ENCODE results near the gene THSD7A. TPM values are rescaled to one million over a fixed set of nuclear protein-coding genes. Genes with fewer than 3 reads are reported as not detected.

Gene THSD7A
- total and polyA plus RNA-seq, 9 of the 15 experiments (the other 6 are each of a cell fraction or from before 2014, with no cell fraction given): 0.01 to 0.02 TPM; not detected in 7

- H3K36me3 ChIP-seq (ENCODE audit: control insufficient read depth, insufficient read depth, low read length): no peaks in the 10 kb centered on the region
- no peaks in the 10 kb centered on the region; the same call in 1 of the 2 replicates for H3K9me3 ChIP-seq (replicated peaks; ENCODE audit: control insufficient read depth, insufficient read depth, low read depth, low read length)
- no peak overlapping the region for H3K27ac ChIP-seq (ENCODE audit: extremely low read depth, low read depth, low read length)
- TF ChIP-seq POLR3A (IDR thresholded peaks at IDR 0.05; ENCODE audit: borderline replicate concordance, extremely low read depth, insufficient read depth, insufficient read length) (no peak), PHTF2 (CRISPR knock-in tag; IDR thresholded peaks at IDR 0.05) (no peak), MAFG (tag; conservative IDR thresholded peaks at IDR 0.05) (no peak), ZBTB1 (CRISPR knock-in tag; IDR thresholded peaks at IDR 0.05; ENCODE audit: borderline replicate concordance, low read depth) (no peak)
- WGBS (ENCODE audit: insufficient coverage, low coverage, missing lambda C conversion rate): 0% methylated on average over 2 of the region's 2 CpGs
- H3K9me1 ChIP-seq (ENCODE audit: control insufficient read depth, insufficient read depth, low read length): no peaks in the 10 kb centered on the region
- DNase-seq (ENCODE audit: extremely low read depth in 1 of 4, low spot score in 3 of 4): no peak
- H2AFZ ChIP-seq (ENCODE audit: low read depth, low read length): no peak overlapping the region
- ChIA-PET POLR2A (no interaction called here), CTCF (ENCODE audit: low intra/inter-chr PET ratio) (no interaction called here)
- BruUV-seq (replicated peaks): no TSS peak
- H3K79me2 ChIP-seq (ENCODE audit: control insufficient read depth, insufficient read depth, low read length): no peaks in the 10 kb centered on the region
- no peak overlapping the region for H3K4me2 ChIP-seq (ENCODE audit: insufficient read depth, low read length)
- H3K4me1 ChIP-seq (replicated peaks in 1 of 2; ENCODE audit: control insufficient read depth in 2 of 2, insufficient read depth in 2 of 2, low read length in 2 of 2): no peaks in the 10 kb centered on the region
- in situ Hi-C loops (cut with MboI): no loop called here
- intact Hi-C loops (cut with micrococcal nuclease): no loop called here
- ATAC-seq: no peak
- no peak overlapping the region for H3K9ac ChIP-seq (ENCODE audit: insufficient read depth in 1 of 2, low read depth in 2 of 2, low read length in 2 of 2)
- H4K20me1 ChIP-seq (replicated peaks; ENCODE audit: control insufficient read depth, insufficient read depth, low read length): no peaks in the 10 kb centered on the region
- no peak overlapping the region for H3K4me3 ChIP-seq
- FAIRE-seq: no peak
- no peaks in the 10 kb centered on the region for H3K27me3 ChIP-seq (ENCODE audit: control insufficient read depth in 2 of 2, insufficient read depth in 2 of 2, low read length in 2 of 2)
Measured at GRCh38 chr7:11609096-11609670, 222.8 kb downstream of the THSD7A start.

- ChIA-PET POLR2A (no interaction called here), CTCF (ENCODE audit: low intra/inter-chr PET ratio) (no interaction called here)
- DNase-seq (ENCODE audit: extremely low read depth in 1 of 4, low spot score in 3 of 4) (no peak), FAIRE-seq (no peak), ATAC-seq (no peak)
- Histone ChIP-seq H3K27me3 (ENCODE audit: control insufficient read depth in 2 of 2, insufficient read depth in 2 of 2, low read length in 2 of 2) (no peaks in the 10 kb centered on the region), H3K9me3 (replicated peaks; ENCODE audit: control insufficient read depth, insufficient read depth, low read depth, low read length) (no peaks in the 10 kb centered on the region; the same call in 1 of the 2 replicates), H4K20me1 (replicated peaks; ENCODE audit: control insufficient read depth, insufficient read depth, low read length) (no peaks in the 10 kb centered on the region), H3K9ac (ENCODE audit: insufficient read depth in 1 of 2, low read depth in 2 of 2, low read length in 2 of 2) (no peak overlapping the region), H2AFZ (ENCODE audit: low read depth, low read length) (no peak overlapping the region), H3K79me2 (ENCODE audit: control insufficient read depth, insufficient read depth, low read length) (no peaks in the 10 kb centered on the region), H3K4me2 (ENCODE audit: insufficient read depth, low read length) (no peak overlapping the region), H3K27ac (ENCODE audit: extremely low read depth, low read depth, low read length) (no peak overlapping the region), H3K9me1 (ENCODE audit: control insufficient read depth, insufficient read depth, low read length) (no peaks in the 10 kb centered on the region), H3K36me3 (ENCODE audit: control insufficient read depth, insufficient read depth, low read length) (no peaks in the 10 kb centered on the region), H3K4me3 (no peak overlapping the region), H3K4me1 (replicated peaks in 1 of 2; ENCODE audit: control insufficient read depth in 2 of 2, insufficient read depth in 2 of 2, low read length in 2 of 2) (no peaks in the 10 kb centered on the region)
- intact Hi-C loops (cut with micrococcal nuclease): no loop called here
- 5% methylated on average over 2 of the region's 2 CpGs for WGBS (ENCODE audit: insufficient coverage, low coverage, missing lambda C conversion rate)
- BruUV-seq (replicated peaks): no TSS peak
- in situ Hi-C loops (cut with MboI): no loop called here
- TF ChIP-seq NFYB (IDR thresholded peaks at IDR 0.05; ENCODE audit: extremely low read depth, insufficient read length): no peak
- no peak for TF ChIP-seq HDAC8 (tag; IDR thresholded peaks at IDR 0.05)
- TF ChIP-seq EP400 (IDR thresholded peaks at IDR 0.05): no peak
- no peak for TF ChIP-seq ADNP (tag; IDR thresholded peaks at IDR 0.05)
- TF ChIP-seq SPI1 (IDR thresholded peaks at IDR 0.05; ENCODE audit: borderline replicate concordance, low read depth, low read length): no peak
- TF ChIP-seq GTF2F1 (IDR thresholded peaks at IDR 0.05; ENCODE audit: low read depth, low read length): no peak
- TF ChIP-seq HNRNPH1 (optimal IDR thresholded peaks at IDR 0.05; ENCODE audit: low read depth, low read length): no peak
- TF ChIP-seq BCOR (IDR thresholded peaks at IDR 0.05): no peak
- TF ChIP-seq CBX5 (IDR thresholded peaks at IDR 0.05; ENCODE audit: borderline replicate concordance, low read depth): no peak
- TF ChIP-seq, protein P1, sequence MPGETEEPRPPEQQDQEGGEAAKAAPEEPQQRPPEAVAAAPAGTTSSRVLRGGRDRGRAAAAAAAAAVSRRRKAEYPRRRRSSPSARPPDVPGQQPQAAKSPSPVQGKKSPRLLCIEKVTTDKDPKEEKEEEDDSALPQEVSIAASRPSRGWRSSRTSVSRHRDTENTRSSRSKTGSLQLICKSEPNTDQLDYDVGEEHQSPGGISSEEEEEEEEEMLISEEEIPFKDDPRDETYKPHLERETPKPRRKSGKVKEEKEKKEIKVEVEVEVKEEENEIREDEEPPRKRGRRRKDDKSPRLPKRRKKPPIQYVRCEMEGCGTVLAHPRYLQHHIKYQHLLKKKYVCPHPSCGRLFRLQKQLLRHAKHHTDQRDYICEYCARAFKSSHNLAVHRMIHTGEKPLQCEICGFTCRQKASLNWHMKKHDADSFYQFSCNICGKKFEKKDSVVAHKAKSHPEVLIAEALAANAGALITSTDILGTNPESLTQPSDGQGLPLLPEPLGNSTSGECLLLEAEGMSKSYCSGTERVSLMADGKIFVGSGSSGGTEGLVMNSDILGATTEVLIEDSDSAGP (CRISPR knock-in tag; IDR thresholded peaks at IDR 0.05): no peak
- TF ChIP-seq ZNF354B (CRISPR knock-in tag; IDR thresholded peaks at IDR 0.05): no peak
- no peak for TF ChIP-seq RCOR1 (IDR thresholded peaks at IDR 0.05; ENCODE audit: borderline replicate concordance in 1 of 2, low read depth in 2 of 2, low read length in 2 of 2)
- no peak for TF ChIP-seq MAZ (CRISPR knock-in tag; conservative IDR thresholded peaks at IDR 0.05 in 1 of 2, IDR thresholded peaks at IDR 0.05 in 1 of 2)
Measured at GRCh38 chr7:11607686-11608085, 224.3 kb downstream of the THSD7A start.
